ENCODE measurements around the gene ASB11.
"Not testable (repeated sequence)": the region's sequence is repeated elsewhere in the genome, so short reads cannot be mapped to it uniquely, and the experiment has no call there.

ASB11 gene

DNA sequence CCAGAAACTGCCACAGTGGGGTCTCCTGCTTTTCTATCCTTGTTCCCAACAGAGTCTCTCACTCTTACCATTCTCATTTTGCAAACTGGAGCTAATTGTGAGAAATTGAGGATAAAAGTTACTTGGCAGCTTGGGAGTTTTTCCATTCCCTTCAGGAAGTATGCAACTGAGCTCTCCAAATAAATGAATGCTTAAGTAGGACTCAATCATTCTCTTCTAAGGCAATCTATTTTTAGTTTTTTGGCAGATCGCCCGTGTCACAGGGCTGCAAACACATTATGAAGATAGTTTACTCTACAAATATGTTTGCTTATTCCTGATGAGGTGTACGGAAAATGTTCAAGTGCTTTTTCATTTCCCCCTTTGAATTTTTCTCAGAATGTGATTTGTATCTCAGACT lies 5.3 kb downstream of the ASB11 start:
- in situ Hi-C loops (cut with MboI; ENCODE audit: low sequenced_read_pairs): no loop called here

DNA sequence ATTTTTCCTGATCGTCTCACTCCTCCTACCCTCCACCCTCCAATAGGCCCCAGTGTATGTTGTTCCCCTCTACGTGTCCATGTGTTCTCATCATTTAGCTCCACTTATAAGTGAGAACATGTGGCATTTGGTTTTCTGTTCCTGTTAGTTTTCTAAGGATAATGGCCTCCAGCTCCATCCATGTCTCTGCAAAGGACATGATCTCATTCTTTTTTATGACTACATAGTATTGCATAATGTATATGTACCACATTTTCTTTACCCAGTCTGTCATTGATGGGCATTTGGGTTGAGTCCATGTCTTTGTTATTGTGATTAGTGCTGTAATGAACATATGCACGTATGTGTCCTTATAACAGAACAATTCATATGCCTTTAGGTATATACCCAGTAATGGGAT lies 9.5 kb downstream of the ASB11 start:
- in situ Hi-C loops (cut with MboI; ENCODE audit: low sequenced_read_pairs): not testable (repeated sequence)

DNA sequence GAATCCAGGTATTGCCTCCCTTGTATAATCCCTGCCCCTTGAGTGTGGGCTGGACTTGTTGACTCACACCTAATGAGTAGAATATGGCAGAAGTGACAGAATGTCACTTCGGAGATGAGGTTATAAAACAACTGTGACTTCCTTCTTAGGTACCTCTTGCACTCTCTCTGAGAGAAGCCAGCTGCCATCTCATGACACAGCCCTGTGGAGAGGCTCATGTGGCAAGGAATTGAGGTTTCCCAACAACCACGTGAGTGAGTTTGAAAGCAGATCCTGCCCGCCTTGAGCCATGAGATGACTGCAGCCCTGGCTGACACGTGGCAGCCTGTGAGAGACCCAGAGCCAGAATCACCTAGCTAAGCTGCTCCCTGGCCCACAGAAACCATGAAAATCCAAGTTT lies 13.5 kb downstream of the ASB11 start:
- in situ Hi-C loops (cut with MboI; ENCODE audit: low sequenced_read_pairs): no loop called here

- in situ Hi-C loops (cut with MboI; ENCODE audit: low sequenced_read_pairs): no loop called here
Measured at GRCh38 chrX:15299941-15300851, 15.2 kb downstream of the ASB11 start.

DNA sequence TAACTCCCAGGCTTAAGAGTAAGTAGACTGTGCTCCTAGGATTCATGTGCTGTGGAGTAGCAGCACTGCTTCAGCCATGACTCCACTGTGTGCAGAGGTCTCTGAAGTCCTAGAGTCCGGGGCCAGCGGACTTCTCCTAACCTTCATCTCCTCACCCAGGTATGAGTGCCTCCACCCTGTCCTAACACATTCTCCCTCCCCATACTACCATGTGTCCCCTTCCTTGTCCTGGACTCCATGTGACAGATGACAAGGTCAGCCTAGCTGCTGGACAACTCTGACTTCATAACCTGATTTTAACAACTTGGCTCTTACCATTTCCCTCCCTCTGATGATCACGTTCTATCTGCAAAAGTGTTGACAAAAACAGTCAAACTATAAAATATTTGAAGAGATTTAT lies 16.7 kb downstream of the ASB11 start:
- in situ Hi-C loops (cut with MboI; ENCODE audit: low sequenced_read_pairs): no loop called here

DNA sequence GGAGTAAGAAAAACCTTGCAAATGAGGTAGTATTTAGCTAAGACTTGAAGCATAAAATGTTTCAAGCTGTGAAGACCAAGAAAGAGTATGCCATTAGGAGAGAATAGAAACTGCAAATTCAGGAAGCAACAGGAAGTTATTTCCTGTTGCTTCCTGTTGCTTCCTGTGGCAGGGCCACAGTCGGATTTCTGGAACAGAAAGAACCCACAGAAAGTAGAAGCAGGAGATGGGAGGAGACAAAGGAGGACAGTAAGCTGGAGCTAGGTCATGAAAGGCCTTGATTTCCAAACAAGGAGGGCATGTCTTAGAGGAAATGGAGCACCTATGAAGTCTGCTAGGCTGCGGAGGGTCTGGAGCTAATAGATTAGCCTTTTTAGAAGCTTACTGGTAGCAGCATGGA lies 17.2 kb downstream of the ASB11 start:
- in situ Hi-C loops (cut with MboI; ENCODE audit: low sequenced_read_pairs): no loop called here

DNA sequence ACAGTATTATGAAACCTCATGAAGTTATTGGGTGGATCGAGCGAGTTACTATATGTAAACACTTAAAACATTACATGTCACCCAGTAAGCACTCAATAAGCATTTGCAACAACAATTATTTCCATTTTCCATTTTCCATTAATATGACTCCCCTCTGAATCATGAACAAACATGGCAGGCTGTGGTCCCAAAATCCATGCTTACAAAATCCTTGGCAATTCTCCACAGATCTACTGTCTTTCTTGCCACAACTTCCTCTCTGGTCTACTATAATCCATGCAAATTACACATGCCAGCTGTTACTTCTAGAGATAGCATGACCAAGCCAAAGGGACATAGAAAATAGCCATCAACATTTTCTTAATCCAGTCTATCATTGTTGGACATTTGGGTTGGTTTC lies 22.0 kb downstream of the ASB11 start:
- in situ Hi-C loops (cut with MboI; ENCODE audit: low sequenced_read_pairs): no loop called here

- in situ Hi-C loops (cut with MboI; ENCODE audit: low sequenced_read_pairs): no loop called here
Measured at GRCh38 chrX:15292861-15293260, 22.6 kb downstream of the ASB11 start.

DNA sequence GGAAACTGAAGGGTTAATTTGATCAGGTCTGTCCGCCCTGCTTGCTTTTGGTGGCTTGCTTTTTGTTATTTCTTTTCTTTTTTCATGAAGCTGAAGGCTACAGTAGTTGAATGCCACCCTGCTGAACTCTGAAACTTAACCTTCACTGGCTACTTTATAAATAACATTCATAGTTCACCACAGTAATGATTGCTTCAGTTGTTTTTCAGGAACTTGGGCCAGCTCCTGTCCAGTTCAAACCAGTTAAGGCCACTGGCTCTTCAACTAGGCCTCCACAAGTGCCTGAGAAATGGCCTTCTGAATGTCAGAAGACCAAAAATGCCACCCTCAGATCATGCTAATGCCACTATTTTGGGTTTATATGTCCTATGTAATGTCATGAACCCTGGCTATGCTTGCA lies 37.8 kb downstream of the ASB11 start:
- in situ Hi-C loops (cut with MboI; ENCODE audit: low sequenced_read_pairs): no loop called here

DNA sequence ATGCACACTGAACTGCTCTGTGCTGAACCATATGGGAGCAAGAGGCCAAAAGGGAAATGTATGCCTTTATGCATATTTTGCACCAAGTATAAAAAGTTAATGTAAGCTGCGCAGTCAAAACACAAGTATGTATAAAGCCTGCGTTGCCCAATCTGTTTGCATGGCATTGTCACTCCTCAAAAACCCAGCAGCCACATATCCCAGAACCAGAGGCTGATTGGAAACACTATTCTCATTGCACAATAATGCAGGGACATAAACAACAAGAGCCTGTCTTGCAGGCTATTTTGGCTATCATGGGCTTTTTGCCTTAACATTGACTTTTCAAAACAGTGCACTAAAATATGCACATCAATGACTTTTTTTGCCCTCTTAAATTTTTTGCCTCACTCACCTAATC lies 40.5 kb downstream of the ASB11 start:
- in situ Hi-C loops (cut with MboI; ENCODE audit: low sequenced_read_pairs): no loop called here

DNA sequence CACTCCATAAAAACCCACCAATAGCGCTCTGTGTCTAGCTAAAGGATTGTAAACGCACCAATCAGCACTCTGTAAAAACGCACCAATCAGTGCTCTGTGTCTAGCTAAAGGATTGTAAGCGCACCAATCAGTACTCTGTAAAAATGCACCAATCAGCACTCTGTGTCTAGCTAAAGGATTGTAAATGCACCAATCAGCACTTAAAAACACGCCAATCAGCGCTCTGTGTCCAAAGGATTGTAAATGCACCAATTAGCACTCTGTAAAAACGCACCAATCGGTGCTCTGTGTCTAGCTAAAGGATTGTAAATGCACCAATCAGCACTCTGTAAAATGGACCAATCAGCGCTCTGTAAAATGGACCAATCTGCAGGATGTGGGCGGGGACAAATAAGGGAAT lies 42.2 kb downstream of the ASB11 start:
- in situ Hi-C loops (cut with MboI; ENCODE audit: low sequenced_read_pairs): not testable (repeated sequence)

- in situ Hi-C loops (cut with MboI; ENCODE audit: low sequenced_read_pairs): no loop called here
Measured at GRCh38 chrX:15271757-15272156, 43.7 kb downstream of the ASB11 start.

DNA sequence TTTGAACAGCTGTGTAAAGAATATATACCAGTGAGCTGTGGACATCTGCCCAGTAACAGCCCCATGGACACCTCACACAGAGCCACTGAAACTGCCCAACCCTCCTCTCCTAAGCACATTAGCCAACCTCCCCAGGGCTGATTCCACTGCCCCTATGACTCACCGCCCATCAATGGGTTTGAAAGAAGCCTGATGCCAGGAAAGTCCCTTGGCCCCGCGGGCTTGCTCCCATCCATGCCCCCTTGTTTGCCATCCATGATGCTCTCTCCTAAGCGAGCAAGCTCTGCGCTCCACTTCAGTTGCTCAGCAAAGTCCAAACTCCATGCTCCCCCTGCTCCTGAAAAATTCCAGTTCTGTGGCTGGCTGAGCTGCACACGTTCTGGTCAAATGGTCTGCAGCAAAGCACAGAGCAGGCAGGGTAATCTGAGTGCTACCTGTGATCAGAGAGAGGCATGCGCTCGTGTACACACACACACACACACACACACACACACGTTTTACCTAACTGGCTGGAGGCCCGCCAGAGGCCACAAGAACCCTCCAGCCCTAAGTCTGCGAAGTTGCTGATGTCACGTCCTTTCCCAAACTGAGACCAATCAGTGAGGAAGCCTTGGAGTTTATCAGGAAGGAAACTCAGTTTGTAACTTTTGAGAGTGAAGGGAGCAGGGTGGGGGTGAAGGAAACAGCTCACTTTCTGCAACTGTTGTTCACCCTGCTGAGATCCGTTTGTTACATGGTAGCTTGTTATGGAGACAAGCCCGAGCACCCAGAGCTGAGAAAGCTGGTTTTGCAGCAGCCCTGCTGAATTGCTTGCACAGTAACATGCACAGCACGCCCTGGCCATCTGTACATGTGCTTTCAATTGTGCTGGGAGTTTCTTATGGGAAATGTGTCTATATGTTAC lies 45.6 kb downstream of the ASB11 start, which contains the start of gene ASB9:
Gene ASB9, minus strand, starts transcription at position 466 of the 904 bp plus-strand sequence. Its CDS starts 209 bp downstream, at position 257.
- in situ Hi-C loops (cut with MboI; ENCODE audit: low sequenced_read_pairs): no loop called here

DNA sequence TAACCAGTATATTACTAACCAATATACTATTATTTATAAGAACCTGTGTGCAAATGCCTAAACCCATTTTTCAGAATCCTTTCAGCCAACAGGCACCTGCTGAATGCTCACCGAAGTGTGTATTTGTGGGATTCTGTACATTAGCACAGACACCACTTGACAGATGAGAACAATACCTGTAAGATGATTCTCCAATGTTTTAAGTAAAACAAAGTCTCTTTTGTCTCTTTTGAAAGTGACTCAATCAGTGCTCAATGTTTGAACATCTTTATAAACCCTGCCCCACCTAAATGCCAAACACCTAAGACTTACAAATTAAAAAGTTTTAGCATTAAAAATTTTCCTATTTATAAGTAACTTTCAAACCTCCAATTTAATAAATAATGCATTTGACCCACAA lies 46.3 kb downstream of the ASB11 start:
- in situ Hi-C loops (cut with MboI; ENCODE audit: low sequenced_read_pairs): no loop called here

DNA sequence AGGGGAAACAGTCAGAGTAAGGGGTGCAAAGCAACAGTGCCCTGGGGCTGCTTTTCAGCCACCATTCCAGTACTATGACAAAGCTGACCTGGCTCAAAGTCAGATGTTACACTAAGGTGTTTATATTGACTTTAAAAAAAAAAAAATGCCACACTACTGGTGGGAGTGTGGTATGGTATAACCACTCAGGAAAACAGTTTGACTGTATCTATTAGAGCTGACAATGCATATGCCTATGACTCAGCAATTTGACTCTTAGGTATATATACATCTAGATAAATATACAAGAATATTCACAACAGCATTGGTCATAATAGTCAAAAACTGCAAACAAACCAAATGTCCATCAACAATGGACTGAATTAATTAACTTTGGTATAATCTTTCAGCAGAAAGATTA lies 60.6 kb downstream of the ASB11 start:
- in situ Hi-C loops (cut with MboI; ENCODE audit: low sequenced_read_pairs): no loop called here

GRCh38 chrX:15245896-15246295 lies 69.5 kb downstream of the ASB11 start:
- in situ Hi-C loops (cut with MboI; ENCODE audit: low sequenced_read_pairs): no loop called here

DNA sequence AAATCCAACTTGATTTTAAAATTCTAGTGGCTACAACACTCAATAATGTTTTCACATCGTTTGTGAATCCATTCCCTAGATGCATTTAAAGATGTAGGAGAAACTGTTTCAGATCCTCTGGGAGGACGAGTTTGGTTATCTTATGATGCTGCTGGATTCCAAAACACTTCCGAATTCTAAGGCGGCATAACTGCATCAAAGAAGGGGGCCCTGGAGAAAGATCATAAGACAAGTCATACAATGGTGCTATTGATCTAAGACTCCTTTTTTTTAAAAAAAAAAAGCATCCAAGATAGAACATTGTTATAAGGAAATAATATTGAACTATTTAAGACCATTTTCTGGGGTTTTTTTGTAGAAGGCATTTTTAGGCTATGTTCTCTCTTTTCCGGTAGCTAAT lies 71.0 kb downstream of the ASB11 start:
- in situ Hi-C loops (cut with MboI; ENCODE audit: low sequenced_read_pairs): no loop called here

DNA sequence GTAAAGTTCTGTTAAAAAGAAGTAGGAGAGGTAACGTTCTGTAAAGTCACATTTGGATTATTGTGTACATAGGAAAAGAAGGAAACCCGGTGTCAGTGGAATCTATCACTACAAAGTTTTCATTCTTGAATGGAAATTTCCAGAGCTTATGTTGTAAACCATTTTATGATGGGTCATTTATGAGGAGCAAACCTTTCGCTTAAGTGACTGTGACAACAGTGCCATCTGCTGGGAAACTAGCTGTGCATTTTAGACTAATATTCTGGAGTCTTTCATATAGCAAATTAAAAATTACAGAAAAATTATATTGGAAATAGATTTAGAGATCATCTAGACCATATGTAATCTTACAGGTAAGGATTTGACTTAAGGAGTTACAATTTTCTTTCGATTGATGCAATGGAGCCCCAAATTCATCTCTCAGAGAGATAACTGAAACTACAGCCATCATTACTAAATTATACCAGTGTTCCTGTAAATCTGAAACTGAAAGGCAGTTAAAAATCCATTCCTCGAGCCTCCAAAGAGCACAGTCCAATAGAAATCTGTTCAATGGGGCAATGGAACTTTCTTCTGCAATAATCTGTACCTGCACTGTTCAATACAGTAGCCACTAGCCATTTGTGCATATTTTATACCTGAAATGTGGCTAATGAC lies 72.4 kb downstream of the ASB11 start:
- in situ Hi-C loops (cut with MboI; ENCODE audit: low sequenced_read_pairs): no loop called here

DNA sequence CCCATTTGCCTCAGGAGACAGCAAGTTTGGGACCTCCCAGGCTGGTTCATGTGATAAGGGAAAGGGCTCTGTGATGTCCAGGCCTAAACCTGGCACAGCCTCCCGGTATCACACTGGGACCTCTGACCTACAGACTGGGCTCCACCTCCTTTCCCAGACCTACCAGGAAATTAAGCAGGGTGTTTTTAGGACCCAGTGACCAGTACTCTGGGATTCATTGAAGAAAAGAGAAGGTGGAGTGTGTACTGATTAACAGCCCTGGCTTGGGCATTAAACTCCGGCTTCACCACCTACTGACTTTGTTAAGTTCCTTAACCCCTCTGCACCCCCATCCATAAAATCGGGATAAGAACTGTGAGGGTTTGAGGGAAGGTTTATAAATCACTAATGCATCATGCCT lies 74.1 kb downstream of the ASB11 start:
- in situ Hi-C loops (cut with MboI; ENCODE audit: low sequenced_read_pairs): no loop called here

DNA sequence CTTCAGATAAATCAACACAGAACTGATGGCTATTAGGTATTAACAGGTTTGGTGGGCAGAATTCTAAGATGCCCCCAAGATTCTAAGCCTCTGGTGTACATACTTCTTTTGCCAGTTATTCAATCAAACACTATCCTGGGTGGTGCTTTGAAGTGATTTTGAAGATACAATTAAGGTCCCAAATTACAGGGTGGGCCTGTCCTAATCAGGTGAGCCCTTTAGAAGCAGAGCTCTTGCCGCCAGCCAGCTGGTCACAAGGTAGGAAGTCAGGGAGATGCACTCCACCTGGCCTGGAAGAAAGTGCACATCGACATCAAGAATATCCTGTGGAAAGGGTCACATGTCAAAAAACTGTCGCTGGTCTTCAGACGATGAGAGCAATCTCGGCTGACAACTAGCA lies 75.0 kb downstream of the ASB11 start:
- in situ Hi-C loops (cut with MboI; ENCODE audit: low sequenced_read_pairs): no loop called here

- in situ Hi-C loops (cut with MboI; ENCODE audit: low sequenced_read_pairs): no loop called here
Measured at GRCh38 chrX:15236146-15236545, 79.3 kb downstream of the ASB11 start.

Data from HL-60/S4 treated with retinoic acid at 250 ng/mL for 4 days and 3 days (cell line).